ENCODE results near the gene ALAD. TPM values are rescaled to one million over a fixed set of nuclear protein-coding genes. Genes with fewer than 3 reads are reported as not detected.

ALAD gene
- total and polyA plus RNA-seq, 2 of the 13 experiments (the other 11 are each of a cell fraction or from before 2014, with no cell fraction given) = 21.8 to 30.1 TPM

DNA sequence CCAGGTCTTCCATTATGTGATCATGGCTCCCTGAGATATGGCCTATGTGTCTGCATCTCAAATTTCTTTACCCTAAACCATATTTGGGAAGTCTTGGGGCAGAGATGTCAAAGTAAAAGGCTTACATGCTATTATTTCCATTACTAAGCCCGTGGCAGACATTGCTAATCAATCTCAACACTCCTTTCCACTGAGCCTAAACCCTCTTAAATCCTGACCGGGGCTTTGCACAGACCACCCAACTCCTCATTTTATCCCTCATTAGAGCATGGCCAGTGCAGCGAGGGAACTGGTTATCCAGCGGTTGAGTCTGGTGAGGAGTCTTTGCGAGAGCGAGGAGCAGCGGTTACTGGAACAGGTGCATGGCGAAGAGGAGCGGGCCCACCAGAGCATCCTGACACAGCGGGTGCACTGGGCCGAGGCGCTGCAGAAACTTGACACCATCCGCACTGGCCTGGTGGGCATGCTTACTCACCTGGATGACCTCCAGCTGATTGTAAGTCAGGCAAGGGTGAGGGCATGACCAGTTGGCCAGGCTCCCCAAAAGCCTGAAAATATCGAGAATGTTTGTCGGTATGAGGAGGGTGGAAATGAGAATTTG lies 40.7 kb downstream of the ALAD start:
- POLR2A ChIA-PET = no interaction called here
- Histone ChIP-seq H3K9ac (ENCODE audit: insufficient read depth, low read depth, low read length) (no peak overlapping the region), H2AFZ (ENCODE audit: low read length) (no peak overlapping the region), H3K36me3 (replicated peaks in 1 of 2; ENCODE audit: control insufficient read depth in 1 of 2, insufficient read depth in 2 of 2, low read length in 2 of 2) (no peaks in the 10 kb centered on the region), H3K79me2 (ENCODE audit: insufficient read depth, low read length) (no peaks in the 10 kb centered on the region), H3K27ac (ENCODE audit: extremely low read length, insufficient read depth, low read length) (no peak overlapping the region), H3K27me3 (ENCODE audit: control insufficient read depth in 1 of 2, insufficient read depth in 2 of 2, low read length in 2 of 2) (peaks cover 0 to 6% of the 10 kb centered on the region in 2 experiments; a peak in 2 of 5 replicates), H3K4me2 (ENCODE audit: low read depth, low read length) (no peak overlapping the region), H3K4me3 (replicated peaks in 1 of 3; ENCODE audit: insufficient read depth in 1 of 3, low read depth in 2 of 3, low read length in 3 of 3) (no peak overlapping the region), H3K4me1 (ENCODE audit: insufficient read depth, low read length) (peaks cover 11% of the 10 kb centered on the region), H4K20me1 (ENCODE audit: insufficient read depth, low read length) (no peaks in the 10 kb centered on the region), H3K9me3 (ENCODE audit: low read length) (no peaks in the 10 kb centered on the region)
- in situ Hi-C loops (cut with HindIII; ENCODE audit: extremely low pct_ligation_motif_present, low pct_unique_long_range_greater_than_20kb) (no loop called here), intact Hi-C loops (cut with micrococcal nuclease; ENCODE audit: unreplicated experiment) (no loop called here)
- 69% methylated on average over 15 of the region's 15 CpGs for WGBS (ENCODE audit: low lambda C conversion rate)
- ATAC-seq (no peak), DNase-seq (ENCODE audit: low spot score) (no peak), FAIRE-seq (no peak)
- no TSS peak for BruUV-seq (replicated peaks)
- CTCF ChIA-PET (ENCODE audit: low intra/inter-chr PET ratio, low total read pairs) = no interaction called here
- TF ChIP-seq ZNF761 (CRISPR knock-in tag; conservative IDR thresholded peaks at IDR 0.05) (no peak), GZF1 (CRISPR knock-in tag; IDR thresholded peaks at IDR 0.05) (no peak), TEF (CRISPR knock-in tag; IDR thresholded peaks at IDR 0.05) (no peak), KDM6A (CRISPR knock-in tag; IDR thresholded peaks at IDR 0.05; ENCODE audit: low read depth) (no peak), ZNF572 (CRISPR knock-in tag; IDR thresholded peaks at IDR 0.05) (no peak), MYC (CRISPR knock-in tag; IDR thresholded peaks at IDR 0.05; ENCODE audit: borderline replicate concordance) (no peak), ZFP37 (CRISPR knock-in tag; IDR thresholded peaks at IDR 0.05; ENCODE audit: borderline replicate concordance) (no peak), ZNF441 (CRISPR knock-in tag; IDR thresholded peaks at IDR 0.05; ENCODE audit: borderline replicate concordance) (no peak), CREB1 (IDR thresholded peaks at IDR 0.05) (no peak), CREB1 (CRISPR knock-in tag; IDR thresholded peaks at IDR 0.05) (no peak), PLSCR1 (CRISPR knock-in tag; IDR thresholded peaks at IDR 0.05; ENCODE audit: borderline replicate concordance) (no peak), FOXK2 (IDR thresholded peaks at IDR 0.05) (no peak), SRF (IDR thresholded peaks at IDR 0.05; ENCODE audit: low read depth, low read length) (no peak), NFRKB (IDR thresholded peaks at IDR 0.05) (no peak), ZFY (CRISPR knock-in tag; IDR thresholded peaks at IDR 0.05) (no peak)
- TF ChIP-seq, protein P1, sequence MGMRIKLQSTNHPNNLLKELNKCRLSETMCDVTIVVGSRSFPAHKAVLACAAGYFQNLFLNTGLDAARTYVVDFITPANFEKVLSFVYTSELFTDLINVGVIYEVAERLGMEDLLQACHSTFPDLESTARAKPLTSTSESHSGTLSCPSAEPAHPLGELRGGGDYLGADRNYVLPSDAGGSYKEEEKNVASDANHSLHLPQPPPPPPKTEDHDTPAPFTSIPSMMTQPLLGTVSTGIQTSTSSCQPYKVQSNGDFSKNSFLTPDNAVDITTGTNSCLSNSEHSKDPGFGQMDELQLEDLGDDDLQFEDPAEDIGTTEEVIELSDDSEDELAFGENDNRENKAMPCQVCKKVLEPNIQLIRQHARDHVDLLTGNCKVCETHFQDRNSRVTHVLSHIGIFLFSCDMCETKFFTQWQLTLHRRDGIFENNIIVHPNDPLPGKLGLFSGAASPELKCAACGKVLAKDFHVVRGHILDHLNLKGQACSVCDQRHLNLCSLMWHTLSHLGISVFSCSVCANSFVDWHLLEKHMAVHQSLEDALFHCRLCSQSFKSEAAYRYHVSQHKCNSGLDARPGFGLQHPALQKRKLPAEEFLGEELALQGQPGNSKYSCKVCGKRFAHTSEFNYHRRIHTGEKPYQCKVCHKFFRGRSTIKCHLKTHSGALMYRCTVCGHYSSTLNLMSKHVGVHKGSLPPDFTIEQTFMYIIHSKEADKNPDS (CRISPR knock-in tag; IDR thresholded peaks at IDR 0.05) = no peak
- TF ChIP-seq, protein P2, sequence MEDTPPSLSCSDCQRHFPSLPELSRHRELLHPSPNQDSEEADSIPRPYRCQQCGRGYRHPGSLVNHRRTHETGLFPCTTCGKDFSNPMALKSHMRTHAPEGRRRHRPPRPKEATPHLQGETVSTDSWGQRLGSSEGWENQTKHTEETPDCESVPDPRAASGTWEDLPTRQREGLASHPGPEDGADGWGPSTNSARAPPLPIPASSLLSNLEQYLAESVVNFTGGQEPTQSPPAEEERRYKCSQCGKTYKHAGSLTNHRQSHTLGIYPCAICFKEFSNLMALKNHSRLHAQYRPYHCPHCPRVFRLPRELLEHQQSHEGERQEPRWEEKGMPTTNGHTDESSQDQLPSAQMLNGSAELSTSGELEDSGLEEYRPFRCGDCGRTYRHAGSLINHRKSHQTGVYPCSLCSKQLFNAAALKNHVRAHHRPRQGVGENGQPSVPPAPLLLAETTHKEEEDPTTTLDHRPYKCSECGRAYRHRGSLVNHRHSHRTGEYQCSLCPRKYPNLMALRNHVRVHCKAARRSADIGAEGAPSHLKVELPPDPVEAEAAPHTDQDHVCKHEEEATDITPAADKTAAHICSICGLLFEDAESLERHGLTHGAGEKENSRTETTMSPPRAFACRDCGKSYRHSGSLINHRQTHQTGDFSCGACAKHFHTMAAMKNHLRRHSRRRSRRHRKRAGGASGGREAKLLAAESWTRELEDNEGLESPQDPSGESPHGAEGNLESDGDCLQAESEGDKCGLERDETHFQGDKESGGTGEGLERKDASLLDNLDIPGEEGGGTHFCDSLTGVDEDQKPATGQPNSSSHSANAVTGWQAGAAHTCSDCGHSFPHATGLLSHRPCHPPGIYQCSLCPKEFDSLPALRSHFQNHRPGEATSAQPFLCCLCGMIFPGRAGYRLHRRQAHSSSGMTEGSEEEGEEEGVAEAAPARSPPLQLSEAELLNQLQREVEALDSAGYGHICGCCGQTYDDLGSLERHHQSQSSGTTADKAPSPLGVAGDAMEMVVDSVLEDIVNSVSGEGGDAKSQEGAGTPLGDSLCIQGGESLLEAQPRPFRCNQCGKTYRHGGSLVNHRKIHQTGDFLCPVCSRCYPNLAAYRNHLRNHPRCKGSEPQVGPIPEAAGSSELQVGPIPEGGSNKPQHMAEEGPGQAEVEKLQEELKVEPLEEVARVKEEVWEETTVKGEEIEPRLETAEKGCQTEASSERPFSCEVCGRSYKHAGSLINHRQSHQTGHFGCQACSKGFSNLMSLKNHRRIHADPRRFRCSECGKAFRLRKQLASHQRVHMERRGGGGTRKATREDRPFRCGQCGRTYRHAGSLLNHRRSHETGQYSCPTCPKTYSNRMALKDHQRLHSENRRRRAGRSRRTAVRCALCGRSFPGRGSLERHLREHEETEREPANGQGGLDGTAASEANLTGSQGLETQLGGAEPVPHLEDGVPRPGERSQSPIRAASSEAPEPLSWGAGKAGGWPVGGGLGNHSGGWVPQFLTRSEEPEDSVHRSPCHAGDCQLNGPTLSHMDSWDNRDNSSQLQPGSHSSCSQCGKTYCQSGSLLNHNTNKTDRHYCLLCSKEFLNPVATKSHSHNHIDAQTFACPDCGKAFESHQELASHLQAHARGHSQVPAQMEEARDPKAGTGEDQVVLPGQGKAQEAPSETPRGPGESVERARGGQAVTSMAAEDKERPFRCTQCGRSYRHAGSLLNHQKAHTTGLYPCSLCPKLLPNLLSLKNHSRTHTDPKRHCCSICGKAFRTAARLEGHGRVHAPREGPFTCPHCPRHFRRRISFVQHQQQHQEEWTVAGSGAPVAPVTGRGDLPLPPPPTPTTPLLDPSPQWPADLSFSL (CRISPR knock-in tag; IDR thresholded peaks at IDR 0.05) = no peak

All from HepG2 (cell line).